Activated naive CD4-positive, alpha-beta T cell treated with Interleukin-2 at 50 U/mL for 16 hours (primary cell): ENCODE results near the gene PYGM.
"Not testable (repeated sequence)": the region's sequence is repeated elsewhere in the genome, so short reads cannot be mapped to it uniquely, and the experiment has no call there.

Experiments
- DNase-seq: peaks from one replicate; pipeline ENCODE4 v3.0.0-alpha.2; 2020

Gene PYGM

GRCh38 chr11:64715110-64715509 lies 44.7 kb downstream of the PYGM start:
- DNase-seq: no peak

- no peak for DNase-seq
Observed at GRCh38 chr11:64714666-64715065, 45.1 kb downstream of the PYGM start.

GRCh38 chr11:64713781-64714363 lies 45.9 kb downstream of the PYGM start:
- DNase-seq: no peak

GRCh38 chr11:64713016-64713707 lies 46.6 kb downstream of the PYGM start:
- no peak for DNase-seq

- no peak for DNase-seq
Observed at GRCh38 chr11:64712430-64713015, 47.3 kb downstream of the PYGM start.

- DNase-seq: no peak
Observed at GRCh38 chr11:64711956-64712362, 47.8 kb downstream of the PYGM start.

- DNase-seq: no peak
Observed at GRCh38 chr11:64711138-64711955, 48.4 kb downstream of the PYGM start.

- no peak for DNase-seq
Observed at GRCh38 chr11:64710418-64711137, 49.2 kb downstream of the PYGM start.

- DNase-seq: no peak
Observed at GRCh38 chr11:64705501-64705900, 54.3 kb downstream of the PYGM start.

- DNase-seq: no peak
Observed at GRCh38 chr11:64703048-64703447, 56.7 kb downstream of the PYGM start.

GRCh38 chr11:64701956-64702355 lies 57.8 kb downstream of the PYGM start:
- not testable (repeated sequence) for DNase-seq

GRCh38 chr11:64698427-64698826 lies 61.3 kb downstream of the PYGM start:
- DNase-seq: no peak

GRCh38 chr11:64697663-64698375 lies 62.0 kb downstream of the PYGM start:
- no peak for DNase-seq
